Neutrophil (primary cell): ENCODE results near the gene GGT6.
"Not testable (repeated sequence)": the region's sequence is repeated elsewhere in the genome, so short reads cannot be mapped to it uniquely, and the experiment has no call there.

ENCODE experiments used
- H3K27ac ChIP-seq: fragments of 200-600 bp; sonication (generic); 2 replicates; pipeline ENCODE4 v1.5.1; 2016; ENCODE audit warnings: mild to moderate bottlenecking, moderate library complexity
- H3K27me3 ChIP-seq: fragments of 200-600 bp; sonication (generic); 2 replicates; pipeline ENCODE4 v1.6.0; 2016; ENCODE audit warnings: mild to moderate bottlenecking
- H3K36me3 ChIP-seq: fragments of 200-600 bp; sonication (generic); 2 replicates; pipeline ENCODE4 v1.5.1; 2017
- H3K4me1 ChIP-seq, 2 experiments: fragments of 200-600 bp in 1 of 2; sonication (generic) in 1 of 2; 1 replicate in 1 of 2; 2 replicates in 1 of 2; pipeline versions ENCODE4 v1.5.1 to v1.6.1; 2013 to 2016; ENCODE audit warnings: low read depth in 1 of 2, low read length in 1 of 2, mild to moderate bottlenecking in 1 of 2, moderate library complexity in 1 of 2; ENCODE audit not compliant: control insufficient read depth in 1 of 2, insufficient read depth in 1 of 2
- H3K4me3 ChIP-seq, 2 experiments: fragments of 200-600 bp in 1 of 2; sonication (generic) in 1 of 2; 1 replicate in 1 of 2; 2 replicates in 1 of 2; pipeline ENCODE4 v1.5.1; 2013 to 2016; ENCODE audit warnings: low read depth in 1 of 2, low read length in 1 of 2, mild to moderate bottlenecking in 1 of 2, moderate library complexity in 1 of 2
- H3K9me3 ChIP-seq: fragments of 200-600 bp; sonication (generic); 2 replicates; pipeline ENCODE4 v1.5.1; 2016
- CTCF ChIP-seq: fragments of 200-600 bp; sonication (generic); IDR thresholded peaks from 2 replicates; pipeline ENCODE4 v1.5.1; 2016; ENCODE audit warnings: antibody characterized with exemption

Gene GGT6

DNA sequence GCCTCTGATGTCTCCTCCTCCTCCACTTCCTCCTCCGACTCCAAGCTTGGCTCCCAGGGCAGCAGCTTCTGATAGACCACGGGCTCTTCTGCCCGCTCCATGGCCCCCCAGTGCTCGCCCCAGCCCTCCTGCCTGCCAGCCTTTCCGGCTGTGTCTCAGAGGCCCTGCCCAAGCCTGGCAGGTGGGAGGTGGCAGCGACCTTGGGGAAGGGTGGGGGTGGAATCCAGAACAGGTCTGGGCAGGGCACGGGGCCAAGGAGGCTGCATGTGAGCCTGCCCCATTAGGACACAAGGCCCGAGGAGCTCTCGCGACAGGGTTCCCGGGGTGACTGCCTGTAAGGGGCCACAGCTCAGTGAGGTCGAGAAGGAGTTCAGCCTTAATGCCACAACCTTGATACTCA is at the start of gene GGT6:
Gene GGT6, minus strand, starts transcription at position 157 of the 400 bp plus-strand sequence. Its CDS starts 56 bp downstream, at position 101.
- Histone ChIP-seq H3K4me3 (no peak within 1 kb of the TSS), H3K36me3 (no peaks in the 10 kb centered on the region), H3K27me3 (no peaks in the 10 kb centered on the region), H3K27ac (no peak within 1 kb of the TSS), H3K9me3 (no peaks in the 10 kb centered on the region), H3K4me1 (peaks cover 6 to 12% of the 10 kb centered on the region in 2 experiments)
- TF ChIP-seq CTCF: no peak

GRCh38 chr17:4610162-4610561 is 49.8 kb upstream of the GGT6 start:
- Histone ChIP-seq H3K4me1 (no peaks in the 10 kb centered on the region), H3K9me3 (no peaks in the 10 kb centered on the region), H3K4me3 (no peak overlapping the region), H3K27me3 (peaks cover 39% of the 10 kb centered on the region), H3K36me3 (no peaks in the 10 kb centered on the region), H3K27ac (no peak overlapping the region)
- TF ChIP-seq CTCF: no peak

- H3K4me3 ChIP-seq: no peak overlapping the region
- no peak overlapping the region for H3K27ac ChIP-seq
- H3K4me1 ChIP-seq: no peaks in the 10 kb centered on the region
- H3K36me3 ChIP-seq: no peaks in the 10 kb centered on the region
- H3K9me3 ChIP-seq: no peaks in the 10 kb centered on the region
- TF ChIP-seq CTCF: no peak
- H3K27me3 ChIP-seq: peaks cover 39% of the 10 kb centered on the region
Observed at GRCh38 chr17:4609761-4610160, 49.4 kb upstream of the GGT6 start.

DNA sequence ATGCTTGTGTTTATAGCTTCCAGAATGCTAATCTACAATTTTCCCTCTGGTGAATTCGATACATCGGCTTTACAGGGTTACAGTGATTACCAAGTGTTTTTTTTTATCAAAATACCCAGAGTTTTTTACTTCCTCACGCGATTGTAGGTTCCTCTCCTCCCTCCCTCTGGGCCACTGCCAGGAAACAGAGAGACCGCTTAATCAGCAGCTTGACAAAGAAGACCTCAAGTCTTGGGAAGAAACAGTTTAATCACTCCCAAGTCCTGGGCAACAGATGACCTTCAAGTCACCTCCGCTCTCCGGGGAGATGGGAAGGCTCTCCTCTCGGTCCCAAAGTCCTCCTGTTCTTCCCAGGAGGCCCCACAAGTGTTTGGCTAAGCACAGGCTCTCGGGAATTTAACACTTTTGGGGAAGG is 47.4 kb upstream of the GGT6 start:
- no peak overlapping the region for H3K4me3 ChIP-seq
- no peaks in the 10 kb centered on the region for H3K4me1 ChIP-seq
- H3K27ac ChIP-seq: no peak overlapping the region
- no peaks in the 10 kb centered on the region for H3K36me3 ChIP-seq
- peaks cover 39% of the 10 kb centered on the region for H3K27me3 ChIP-seq
- H3K9me3 ChIP-seq: no peaks in the 10 kb centered on the region
- no peak for TF ChIP-seq CTCF

- no peak overlapping the region for H3K27ac ChIP-seq
- no peaks in the 10 kb centered on the region for H3K36me3 ChIP-seq
- H3K4me3 ChIP-seq: no peak overlapping the region
- TF ChIP-seq CTCF: no peak
- H3K4me1 ChIP-seq: no peaks in the 10 kb centered on the region
- peaks cover 39% of the 10 kb centered on the region for H3K27me3 ChIP-seq
- no peaks in the 10 kb centered on the region for H3K9me3 ChIP-seq
Observed at GRCh38 chr17:4607261-4607741, 46.9 kb upstream of the GGT6 start.

DNA sequence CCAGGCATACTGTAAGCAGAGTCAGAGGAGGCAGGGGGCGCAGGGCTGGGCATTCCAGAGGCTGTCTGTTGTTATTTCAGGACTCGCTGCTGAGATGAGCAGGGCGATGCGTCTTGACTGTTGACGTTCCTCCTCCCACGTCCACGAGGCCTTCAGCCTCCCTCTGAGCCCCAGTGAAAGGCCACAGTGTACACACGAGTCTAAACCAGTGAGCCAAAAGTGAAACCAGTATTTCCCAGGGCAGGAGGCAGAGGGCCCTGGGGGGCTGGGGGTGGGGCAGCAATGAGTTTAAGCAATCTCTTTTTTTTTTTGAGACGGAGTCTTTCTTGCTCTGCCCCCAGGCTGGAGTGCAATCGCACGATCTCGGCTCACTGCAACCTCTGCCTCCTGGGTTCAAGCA is 45.4 kb upstream of the GGT6 start:
- H3K27me3 ChIP-seq: peaks cover 39% of the 10 kb centered on the region
- H3K9me3 ChIP-seq: no peaks in the 10 kb centered on the region
- no peaks in the 10 kb centered on the region for H3K4me1 ChIP-seq
- H3K27ac ChIP-seq: no peak overlapping the region
- TF ChIP-seq CTCF: no peak
- no peaks in the 10 kb centered on the region for H3K36me3 ChIP-seq
- no peak overlapping the region for H3K4me3 ChIP-seq

DNA sequence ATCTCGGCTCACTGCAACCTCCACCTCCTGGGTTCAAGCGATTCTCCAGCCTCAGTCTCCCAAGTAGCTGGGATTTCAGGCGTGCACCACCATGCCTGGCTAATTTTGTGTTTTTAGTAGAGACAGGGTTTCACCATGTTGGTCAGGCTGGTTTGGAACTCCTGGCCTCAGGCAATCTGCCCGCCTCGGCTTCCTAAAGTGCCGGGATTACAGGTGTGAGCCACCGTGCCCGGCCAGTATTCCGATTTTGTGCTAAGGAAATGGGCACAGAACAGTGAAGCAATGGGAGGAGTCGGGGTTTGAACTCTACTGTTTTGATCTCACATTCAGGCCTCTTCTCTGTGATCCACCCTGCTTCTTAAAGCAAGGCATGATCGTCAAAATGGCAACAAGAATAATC is 44.4 kb upstream of the GGT6 start:
- H3K27ac ChIP-seq, H3K4me1 ChIP-seq, H3K9me3 ChIP-seq, H3K4me3 ChIP-seq, H3K36me3 ChIP-seq: not testable (repeated sequence)
- peaks cover 36% of the 10 kb centered on the region for H3K27me3 ChIP-seq
